ENCODE results near the gene GALNT2.

The GALNT2 gene

GRCh38 chr1:230169454-230170152 is 102.6 kb downstream of the GALNT2 start:
- Histone ChIP-seq H3K27ac (ENCODE audit: low read length) (no peak overlapping the region), H3K27me3 (ENCODE audit: control insufficient read depth in 1 of 2, insufficient read depth in 2 of 2, low read length in 2 of 2) (no peaks in the 10 kb centered on the region), H3K4me3 (ENCODE audit: low read length in 2 of 2) (peak overlapping the region in 1 of 2 donors; percentile 44), H3K4me1 (ENCODE audit: control insufficient read depth, insufficient read depth, low read length) (peaks cover 5% of the 10 kb centered on the region), H3K9ac (ENCODE audit: low read length in 2 of 2) (no peak overlapping the region), H3K9me3 (ENCODE audit: control insufficient read depth in 2 of 2, low read length in 2 of 2) (no peaks in the 10 kb centered on the region), H3K36me3 (ENCODE audit: control insufficient read depth in 2 of 2, insufficient read depth in 2 of 2, low read length in 2 of 2) (peaks cover 0 to 3% of the 10 kb centered on the region in 2 donors)

- Histone ChIP-seq H3K4me3 (ENCODE audit: low read length in 2 of 2) (peak overlapping the region in 1 of 2 donors; percentile 44), H3K27ac (ENCODE audit: low read length) (no peak overlapping the region)
Observed at GRCh38 chr1:230170153-230170547, 103.1 kb downstream of the GALNT2 start.

GRCh38 chr1:230170622-230171021 is 103.6 kb downstream of the GALNT2 start:
- Histone ChIP-seq H3K9me3 (ENCODE audit: control insufficient read depth in 2 of 2, low read length in 2 of 2) (no peaks in the 10 kb centered on the region), H3K27ac (ENCODE audit: low read length) (no peak overlapping the region), H3K36me3 (ENCODE audit: control insufficient read depth in 2 of 2, insufficient read depth in 2 of 2, low read length in 2 of 2) (peaks cover 0 to 3% of the 10 kb centered on the region in 2 donors), H3K4me3 (ENCODE audit: low read length in 2 of 2) (no peak overlapping the region), H3K4me1 (ENCODE audit: control insufficient read depth, insufficient read depth, low read length) (peaks cover 7% of the 10 kb centered on the region), H3K9ac (ENCODE audit: low read length in 2 of 2) (no peak overlapping the region), H3K27me3 (ENCODE audit: control insufficient read depth in 1 of 2, insufficient read depth in 2 of 2, low read length in 2 of 2) (no peaks in the 10 kb centered on the region)

More at GRCh38 chr1:230170153-230170547, 103.1 kb downstream of the GALNT2 start:
- Histone ChIP-seq H3K27me3 (ENCODE audit: control insufficient read depth in 1 of 2, insufficient read depth in 2 of 2, low read length in 2 of 2) (no peaks in the 10 kb centered on the region), H3K36me3 (ENCODE audit: control insufficient read depth in 2 of 2, insufficient read depth in 2 of 2, low read length in 2 of 2) (peaks cover 0 to 3% of the 10 kb centered on the region in 2 donors), H3K4me1 (ENCODE audit: control insufficient read depth, insufficient read depth, low read length) (peaks cover 5% of the 10 kb centered on the region), H3K9ac (ENCODE audit: low read length in 2 of 2) (no peak overlapping the region), H3K9me3 (ENCODE audit: control insufficient read depth in 2 of 2, low read length in 2 of 2) (no peaks in the 10 kb centered on the region)

GRCh38 chr1:230171356-230172015 is 104.4 kb downstream of the GALNT2 start:
- Histone ChIP-seq H3K27ac (ENCODE audit: low read length) (no peak overlapping the region), H3K27me3 (ENCODE audit: control insufficient read depth in 1 of 2, insufficient read depth in 2 of 2, low read length in 2 of 2) (no peaks in the 10 kb centered on the region), H3K9ac (ENCODE audit: low read length in 2 of 2) (no peak overlapping the region), H3K4me3 (ENCODE audit: low read length in 2 of 2) (no peak overlapping the region), H3K36me3 (ENCODE audit: control insufficient read depth in 2 of 2, insufficient read depth in 2 of 2, low read length in 2 of 2) (peaks cover 0 to 3% of the 10 kb centered on the region in 2 donors), H3K9me3 (ENCODE audit: control insufficient read depth in 2 of 2, low read length in 2 of 2) (no peaks in the 10 kb centered on the region), H3K4me1 (ENCODE audit: control insufficient read depth, insufficient read depth, low read length) (peaks cover 4% of the 10 kb centered on the region)

- Histone ChIP-seq H3K9me3 (ENCODE audit: control insufficient read depth in 2 of 2, low read length in 2 of 2) (no peaks in the 10 kb centered on the region), H3K27me3 (ENCODE audit: control insufficient read depth in 1 of 2, insufficient read depth in 2 of 2, low read length in 2 of 2) (no peaks in the 10 kb centered on the region), H3K4me3 (ENCODE audit: low read length in 2 of 2) (no peak overlapping the region), H3K4me1 (ENCODE audit: control insufficient read depth, insufficient read depth, low read length) (peaks cover 8% of the 10 kb centered on the region), H3K36me3 (ENCODE audit: control insufficient read depth in 2 of 2, insufficient read depth in 2 of 2, low read length in 2 of 2) (peaks cover 0 to 3% of the 10 kb centered on the region in 2 donors), H3K27ac (ENCODE audit: low read length) (no peak overlapping the region), H3K9ac (ENCODE audit: low read length in 2 of 2) (no peak overlapping the region)
Observed at GRCh38 chr1:230172016-230172537, 105.0 kb downstream of the GALNT2 start.

- no peak overlapping the region for H3K27ac ChIP-seq (ENCODE audit: low read length)
- no peak overlapping the region for H3K4me3 ChIP-seq (ENCODE audit: low read length in 2 of 2)
- no peak overlapping the region for H3K9ac ChIP-seq (ENCODE audit: low read length in 2 of 2)
- no peaks in the 10 kb centered on the region for H3K9me3 ChIP-seq (ENCODE audit: control insufficient read depth in 2 of 2, low read length in 2 of 2)
- H3K36me3 ChIP-seq (ENCODE audit: control insufficient read depth in 2 of 2, insufficient read depth in 2 of 2, low read length in 2 of 2): peaks cover 0 to 3% of the 10 kb centered on the region in 2 donors
- peaks cover 11% of the 10 kb centered on the region for H3K4me1 ChIP-seq (ENCODE audit: control insufficient read depth, insufficient read depth, low read length)
- no peaks in the 10 kb centered on the region for H3K27me3 ChIP-seq (ENCODE audit: control insufficient read depth in 1 of 2, insufficient read depth in 2 of 2, low read length in 2 of 2)
Observed at GRCh38 chr1:230173187-230173975, 106.3 kb downstream of the GALNT2 start.

GRCh38 chr1:230174041-230174440 is 107.0 kb downstream of the GALNT2 start:
- peaks cover under 1 to 6% of the 10 kb centered on the region in 2 donors for H3K36me3 ChIP-seq (ENCODE audit: control insufficient read depth in 2 of 2, insufficient read depth in 2 of 2, low read length in 2 of 2)
- H3K27me3 ChIP-seq (ENCODE audit: control insufficient read depth in 1 of 2, insufficient read depth in 2 of 2, low read length in 2 of 2): no peaks in the 10 kb centered on the region
- H3K4me3 ChIP-seq (ENCODE audit: low read length in 2 of 2): no peak overlapping the region
- peaks cover 11% of the 10 kb centered on the region for H3K4me1 ChIP-seq (ENCODE audit: control insufficient read depth, insufficient read depth, low read length)
- no peak overlapping the region for H3K27ac ChIP-seq (ENCODE audit: low read length)
- H3K9me3 ChIP-seq (ENCODE audit: control insufficient read depth in 2 of 2, low read length in 2 of 2): no peaks in the 10 kb centered on the region
- H3K9ac ChIP-seq (ENCODE audit: low read length in 2 of 2): no peak overlapping the region

GRCh38 chr1:230174471-230175162 is 107.6 kb downstream of the GALNT2 start:
- H3K9ac ChIP-seq (ENCODE audit: low read length in 2 of 2): no peak overlapping the region
- no peak overlapping the region for H3K27ac ChIP-seq (ENCODE audit: low read length)
- H3K9me3 ChIP-seq (ENCODE audit: control insufficient read depth in 2 of 2, low read length in 2 of 2): no peaks in the 10 kb centered on the region
- no peak overlapping the region for H3K4me3 ChIP-seq (ENCODE audit: low read length in 2 of 2)
- peaks cover 4 to 6% of the 10 kb centered on the region in 2 donors for H3K36me3 ChIP-seq (ENCODE audit: control insufficient read depth in 2 of 2, insufficient read depth in 2 of 2, low read length in 2 of 2)
- H3K27me3 ChIP-seq (ENCODE audit: control insufficient read depth in 1 of 2, insufficient read depth in 2 of 2, low read length in 2 of 2): no peaks in the 10 kb centered on the region
- peaks cover 11% of the 10 kb centered on the region for H3K4me1 ChIP-seq (ENCODE audit: control insufficient read depth, insufficient read depth, low read length)

GRCh38 chr1:230175163-230175747 is 108.2 kb downstream of the GALNT2 start:
- H3K4me1 ChIP-seq (ENCODE audit: control insufficient read depth, insufficient read depth, low read length): peaks cover 11% of the 10 kb centered on the region
- no peak overlapping the region for H3K9ac ChIP-seq (ENCODE audit: low read length in 2 of 2)
- H3K4me3 ChIP-seq (ENCODE audit: low read length in 2 of 2): no peak overlapping the region
- H3K27ac ChIP-seq (ENCODE audit: low read length): no peak overlapping the region
- H3K36me3 ChIP-seq (ENCODE audit: control insufficient read depth in 2 of 2, insufficient read depth in 2 of 2, low read length in 2 of 2): peaks cover 4 to 6% of the 10 kb centered on the region in 2 donors
- H3K27me3 ChIP-seq (ENCODE audit: control insufficient read depth in 1 of 2, insufficient read depth in 2 of 2, low read length in 2 of 2): no peaks in the 10 kb centered on the region
- H3K9me3 ChIP-seq (ENCODE audit: control insufficient read depth in 2 of 2, low read length in 2 of 2): no peaks in the 10 kb centered on the region

- H3K4me3 ChIP-seq (ENCODE audit: low read length in 2 of 2): no peak overlapping the region
- H3K27me3 ChIP-seq (ENCODE audit: control insufficient read depth in 1 of 2, insufficient read depth in 2 of 2, low read length in 2 of 2): no peaks in the 10 kb centered on the region
- peaks cover 11% of the 10 kb centered on the region for H3K4me1 ChIP-seq (ENCODE audit: control insufficient read depth, insufficient read depth, low read length)
- no peak overlapping the region for H3K27ac ChIP-seq (ENCODE audit: low read length)
- H3K9ac ChIP-seq (ENCODE audit: low read length in 2 of 2): no peak overlapping the region
- H3K9me3 ChIP-seq (ENCODE audit: control insufficient read depth in 2 of 2, low read length in 2 of 2): no peaks in the 10 kb centered on the region
- peaks cover 4 to 6% of the 10 kb centered on the region in 2 donors for H3K36me3 ChIP-seq (ENCODE audit: control insufficient read depth in 2 of 2, insufficient read depth in 2 of 2, low read length in 2 of 2)
Observed at GRCh38 chr1:230175839-230176238, 108.8 kb downstream of the GALNT2 start.

Data from stomach smooth muscle (tissue), 2 donors.